T-helper 1 cell treated with Interleukin-12 subunit alpha and Interleukin-12 subunit beta and Interleukin-4 antibody, amounts not matched to agents 30 μg/mL and 1 μg/mL, for 36 hours (primary cell): ENCODE measurements around the gene FEZ2.
A peak's percentile ranks its signal among the peaks of the same experiment; 100 is the strongest.
"Not testable (repeated sequence)": the region's sequence is repeated elsewhere in the genome, so short reads cannot be mapped to it uniquely, and the experiment has no call there.

Source experiments
- H3K27ac Mint-ChIP-seq: one replicate; pipeline ENCODE4 v1.8.0; 2021; ENCODE audit warnings: mild to moderate bottlenecking, mixed read lengths
- H3K27me3 Mint-ChIP-seq: one replicate; pipeline ENCODE4 v1.8.0; 2021; ENCODE audit warnings: low read depth, mixed read lengths
- H3K36me3 Mint-ChIP-seq: one replicate; pipeline ENCODE4 v1.8.0; 2021; ENCODE audit warnings: low read depth, mixed read lengths
- H3K4me1 Mint-ChIP-seq: one replicate; pipeline ENCODE4 v1.8.0; 2021; ENCODE audit warnings: low read depth, mixed read lengths
- H3K4me3 Mint-ChIP-seq: one replicate; pipeline ENCODE4 v1.8.0; 2021; ENCODE audit warnings: mild to moderate bottlenecking, moderate library complexity, mixed read lengths
- H3K9me3 Mint-ChIP-seq: one replicate; pipeline ENCODE4 v1.8.0; 2021; ENCODE audit warnings: mixed read lengths

FEZ2 gene

DNA sequence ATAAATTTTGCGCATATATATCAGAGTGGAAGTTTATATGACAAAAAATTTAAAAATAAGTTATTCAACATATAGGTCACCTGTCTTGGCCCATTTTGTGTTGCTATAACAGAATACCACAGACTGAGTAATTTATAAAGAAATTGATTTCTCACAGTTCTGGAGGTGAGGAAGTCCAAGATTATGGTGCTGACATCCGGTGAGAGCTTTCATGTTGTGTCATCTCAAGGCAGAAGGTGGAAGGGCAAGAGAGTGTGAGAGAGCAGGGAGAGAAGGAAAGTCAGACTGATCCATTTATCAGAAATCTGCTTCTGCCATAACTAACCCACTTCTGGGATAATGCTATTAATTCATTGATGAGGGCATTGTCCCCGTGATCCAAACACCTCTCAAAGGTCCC is 9.0 kb upstream of the FEZ2 start:
- Mint-ChIP-seq H3K4me1 (no peaks in the 10 kb centered on the region), H3K4me3 (no peak overlapping the region), H3K36me3 (no peaks in the 10 kb centered on the region), H3K27me3 (peaks cover 26% of the 10 kb centered on the region), H3K27ac (no peak overlapping the region), H3K9me3 (no peaks in the 10 kb centered on the region)

DNA sequence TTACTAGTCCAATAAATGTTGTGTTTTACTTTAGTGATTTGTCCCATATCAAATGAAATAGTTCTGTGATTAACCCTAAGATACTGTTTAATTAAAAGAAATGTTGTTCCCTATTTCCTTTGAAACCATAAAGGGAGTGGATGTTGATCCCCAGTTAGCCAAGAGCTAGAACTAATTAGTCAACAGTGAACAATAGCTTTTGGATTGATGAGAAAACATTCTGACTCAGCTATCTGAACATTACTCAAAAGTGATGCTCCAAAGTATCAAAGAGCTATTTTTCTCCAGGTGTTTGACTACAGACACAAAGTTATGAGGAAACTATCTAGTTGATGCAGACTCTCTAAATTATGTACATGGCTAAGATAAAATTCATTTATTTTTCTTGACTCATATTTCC is 7.3 kb upstream of the FEZ2 start:
- Mint-ChIP-seq H3K9me3 (no peaks in the 10 kb centered on the region), H3K27me3 (peaks cover 19% of the 10 kb centered on the region), H3K4me3 (no peak overlapping the region), H3K27ac (no peak overlapping the region), H3K4me1 (no peaks in the 10 kb centered on the region), H3K36me3 (no peaks in the 10 kb centered on the region)

DNA sequence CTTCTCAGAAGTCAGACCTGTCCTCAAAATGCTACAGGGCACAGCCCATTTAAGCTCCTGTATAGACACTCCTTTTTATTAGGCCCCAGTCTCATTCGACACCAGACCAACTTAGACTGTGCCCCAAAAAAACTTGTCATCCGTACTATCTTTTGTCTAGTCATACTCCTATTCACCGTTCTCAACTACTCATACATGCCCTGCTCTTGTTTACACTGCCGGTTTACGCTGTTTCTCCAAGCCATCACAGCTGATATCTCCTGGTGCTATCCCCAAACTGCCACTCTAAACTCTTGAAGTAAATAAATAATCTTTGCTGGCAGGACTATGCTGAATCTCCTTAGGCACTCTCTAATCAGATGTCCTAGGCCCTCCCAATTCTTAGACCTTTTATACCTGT is 5.7 kb upstream of the FEZ2 start:
- not testable (repeated sequence) for H3K4me1 Mint-ChIP-seq, H3K27ac Mint-ChIP-seq, H3K36me3 Mint-ChIP-seq, H3K9me3 Mint-ChIP-seq, H3K4me3 Mint-ChIP-seq
- H3K27me3 Mint-ChIP-seq: peaks cover 19% of the 10 kb centered on the region

DNA sequence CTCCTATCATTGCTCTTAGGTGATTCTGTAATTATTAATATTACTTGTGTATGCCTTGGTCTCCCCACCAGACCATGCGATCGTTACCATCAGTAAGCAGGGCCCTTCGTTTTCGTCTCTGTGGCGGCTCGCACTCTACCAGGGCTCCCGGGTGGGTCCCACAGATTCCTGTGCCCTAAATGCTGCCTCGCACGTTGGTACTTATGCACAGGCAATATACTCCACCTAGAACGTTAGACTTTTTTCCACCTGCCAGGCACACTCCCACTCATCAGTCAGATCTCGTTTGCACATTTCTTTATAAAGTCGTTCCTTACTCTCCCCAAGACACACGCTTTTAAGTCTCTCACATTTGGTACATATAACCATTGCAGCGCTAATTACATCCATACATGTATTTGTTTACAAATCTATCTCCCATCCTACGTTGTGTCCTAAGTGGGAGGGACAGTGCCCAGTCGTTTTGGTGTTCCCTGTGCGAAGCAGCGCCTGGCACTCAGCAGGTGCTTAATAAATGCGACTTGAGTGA is 901 bp downstream of the FEZ2 start:
- Mint-ChIP-seq H3K27me3 (no peaks in the 10 kb centered on the region), H3K9me3 (no peaks in the 10 kb centered on the region), H3K27ac (peak overlapping the region; percentile 91), H3K4me1 (peaks cover 23% of the 10 kb centered on the region), H3K4me3 (peak overlapping the region; percentile 89), H3K36me3 (peaks cover 11% of the 10 kb centered on the region)

DNA sequence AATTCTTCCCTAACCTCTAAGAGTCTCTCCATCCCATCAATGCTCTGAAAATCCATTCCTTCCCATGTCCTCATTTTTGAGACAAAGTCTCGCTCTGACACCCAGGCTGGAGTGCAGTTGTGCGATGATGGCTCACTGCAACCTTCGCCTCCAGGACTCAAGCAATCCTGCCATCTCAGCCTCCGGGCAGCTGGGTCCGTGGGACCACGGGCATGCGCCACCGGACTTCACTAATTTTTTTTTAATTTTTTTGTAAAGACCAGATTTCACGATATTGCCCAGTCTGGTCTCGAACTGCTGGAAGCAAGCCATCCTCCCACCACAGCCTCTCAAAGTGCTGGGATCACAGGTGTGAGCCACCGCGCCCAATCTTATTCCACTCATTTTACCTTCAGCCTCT is 1.6 kb downstream of the FEZ2 start:
- H3K4me3 Mint-ChIP-seq: peak overlapping the region; percentile 89
- peaks cover 27% of the 10 kb centered on the region for H3K4me1 Mint-ChIP-seq
- H3K27me3 Mint-ChIP-seq: no peaks in the 10 kb centered on the region
- H3K27ac Mint-ChIP-seq: no peak overlapping the region
- peaks cover 14% of the 10 kb centered on the region for H3K36me3 Mint-ChIP-seq
- no peaks in the 10 kb centered on the region for H3K9me3 Mint-ChIP-seq

DNA sequence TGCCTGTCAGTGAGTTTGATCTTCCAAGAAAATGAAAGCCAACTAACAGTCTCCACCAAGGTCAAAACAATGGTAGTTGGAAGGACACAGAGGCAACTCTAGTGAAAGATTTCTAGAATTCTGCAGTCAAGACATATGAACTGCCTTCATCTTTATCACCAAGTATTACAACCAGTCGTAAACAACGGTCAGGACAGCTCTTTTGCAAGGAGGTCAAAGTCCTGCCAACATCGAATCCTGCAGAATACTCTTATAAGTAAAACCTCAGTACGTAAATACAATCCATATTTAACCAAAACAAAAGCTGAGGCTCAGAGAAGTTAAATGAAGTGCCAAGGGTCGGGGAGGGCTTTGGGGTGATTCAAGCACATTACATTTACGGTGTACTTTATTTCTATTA is 3.1 kb downstream of the FEZ2 start:
- H3K36me3 Mint-ChIP-seq: peaks cover 20% of the 10 kb centered on the region
- no peaks in the 10 kb centered on the region for H3K27me3 Mint-ChIP-seq
- no peak overlapping the region for H3K4me3 Mint-ChIP-seq
- no peak overlapping the region for H3K27ac Mint-ChIP-seq
- H3K9me3 Mint-ChIP-seq: no peaks in the 10 kb centered on the region
- H3K4me1 Mint-ChIP-seq: peaks cover 31% of the 10 kb centered on the region

DNA sequence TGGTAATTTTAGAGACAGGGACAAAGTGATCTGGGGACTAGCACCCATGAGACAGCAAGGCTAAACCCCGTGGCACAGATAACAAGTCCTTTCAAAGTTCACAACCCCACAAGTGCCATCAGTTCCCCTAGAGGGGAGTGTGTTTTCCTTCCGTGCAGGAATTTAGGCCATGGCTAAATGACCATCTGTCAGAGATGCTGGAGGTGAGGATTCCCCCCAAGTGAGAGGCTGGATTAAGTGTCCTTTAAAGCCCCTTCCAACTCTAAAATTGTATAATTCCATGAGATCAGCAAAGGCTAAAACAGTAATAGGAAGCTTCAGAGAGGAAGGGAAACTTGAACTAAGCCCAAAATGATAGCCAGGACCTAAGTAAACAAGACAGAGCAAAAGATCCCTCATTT is 8.7 kb downstream of the FEZ2 start:
- no peaks in the 10 kb centered on the region for H3K9me3 Mint-ChIP-seq
- H3K27ac Mint-ChIP-seq: no peak overlapping the region
- no peak overlapping the region for H3K4me3 Mint-ChIP-seq
- H3K4me1 Mint-ChIP-seq: peaks cover 9% of the 10 kb centered on the region
- peaks cover 30% of the 10 kb centered on the region for H3K36me3 Mint-ChIP-seq
- H3K27me3 Mint-ChIP-seq: no peaks in the 10 kb centered on the region

DNA sequence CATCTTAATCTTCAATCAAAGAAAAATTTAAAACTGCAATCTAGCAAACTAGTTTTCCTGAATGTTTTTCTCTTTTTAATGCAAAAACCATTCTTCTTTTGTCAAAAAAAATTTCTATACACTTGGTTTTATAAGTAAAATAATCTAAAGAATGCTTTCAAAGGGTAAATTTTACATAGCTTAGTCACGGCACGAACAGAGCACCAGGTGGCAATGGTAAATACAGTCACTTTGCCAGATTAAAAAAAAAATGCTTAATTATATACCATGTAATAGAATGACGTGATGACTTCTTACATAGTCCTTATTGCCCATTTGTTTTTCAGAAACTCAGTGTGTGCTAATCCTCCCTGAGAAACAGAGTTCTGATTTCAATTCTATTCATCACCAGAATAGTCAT is 10.4 kb downstream of the FEZ2 start:
- Mint-ChIP-seq H3K4me3 (no peak overlapping the region), H3K27ac (no peak overlapping the region), H3K27me3 (no peaks in the 10 kb centered on the region), H3K36me3 (peaks cover 32% of the 10 kb centered on the region), H3K4me1 (peaks cover 9% of the 10 kb centered on the region), H3K9me3 (no peaks in the 10 kb centered on the region)

DNA sequence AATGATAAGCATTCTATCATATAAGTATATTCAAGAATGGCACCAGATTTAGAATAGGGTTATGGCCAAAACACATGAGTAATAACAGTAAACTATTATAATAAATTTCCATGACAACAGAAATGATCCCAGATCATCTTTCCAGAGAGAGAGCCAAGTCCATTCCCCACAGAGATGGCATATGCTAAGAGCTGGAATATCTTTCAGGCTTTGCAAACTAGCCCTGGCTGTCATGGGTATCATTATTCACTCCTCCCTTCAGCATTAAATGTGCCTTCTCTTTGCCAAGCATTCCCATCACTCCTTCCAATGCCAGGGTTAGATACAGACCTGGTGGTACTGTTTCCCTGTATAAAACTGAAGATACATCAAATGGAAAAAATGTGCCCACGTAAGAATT is 10.9 kb downstream of the FEZ2 start:
- H3K4me3 Mint-ChIP-seq: no peak overlapping the region
- no peak overlapping the region for H3K27ac Mint-ChIP-seq
- no peaks in the 10 kb centered on the region for H3K9me3 Mint-ChIP-seq
- H3K27me3 Mint-ChIP-seq: no peaks in the 10 kb centered on the region
- H3K4me1 Mint-ChIP-seq: peaks cover 9% of the 10 kb centered on the region
- peaks cover 36% of the 10 kb centered on the region for H3K36me3 Mint-ChIP-seq

DNA sequence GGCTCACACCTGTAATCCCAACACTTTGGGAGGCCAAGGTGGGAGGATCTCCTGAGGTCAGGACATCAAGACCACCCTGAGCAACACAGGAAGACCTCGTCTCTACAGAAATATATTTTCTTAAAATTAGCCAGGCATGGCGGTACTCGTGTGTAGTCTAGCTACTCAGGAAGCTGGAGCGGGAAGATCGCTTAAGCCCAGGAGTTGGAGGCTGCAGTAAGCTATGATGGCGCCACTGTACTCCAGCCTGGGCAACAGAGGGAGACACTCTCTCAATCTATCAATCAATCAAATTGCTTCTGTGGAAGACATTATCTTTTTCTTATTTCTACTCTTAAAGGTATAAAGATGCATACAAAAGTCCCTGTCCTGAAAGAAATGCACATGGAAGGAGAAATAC is 11.3 kb downstream of the FEZ2 start:
- no peaks in the 10 kb centered on the region for H3K9me3 Mint-ChIP-seq
- peaks cover 36% of the 10 kb centered on the region for H3K36me3 Mint-ChIP-seq
- no peak overlapping the region for H3K4me3 Mint-ChIP-seq
- no peak overlapping the region for H3K27ac Mint-ChIP-seq
- no peaks in the 10 kb centered on the region for H3K27me3 Mint-ChIP-seq
- peaks cover 7% of the 10 kb centered on the region for H3K4me1 Mint-ChIP-seq

DNA sequence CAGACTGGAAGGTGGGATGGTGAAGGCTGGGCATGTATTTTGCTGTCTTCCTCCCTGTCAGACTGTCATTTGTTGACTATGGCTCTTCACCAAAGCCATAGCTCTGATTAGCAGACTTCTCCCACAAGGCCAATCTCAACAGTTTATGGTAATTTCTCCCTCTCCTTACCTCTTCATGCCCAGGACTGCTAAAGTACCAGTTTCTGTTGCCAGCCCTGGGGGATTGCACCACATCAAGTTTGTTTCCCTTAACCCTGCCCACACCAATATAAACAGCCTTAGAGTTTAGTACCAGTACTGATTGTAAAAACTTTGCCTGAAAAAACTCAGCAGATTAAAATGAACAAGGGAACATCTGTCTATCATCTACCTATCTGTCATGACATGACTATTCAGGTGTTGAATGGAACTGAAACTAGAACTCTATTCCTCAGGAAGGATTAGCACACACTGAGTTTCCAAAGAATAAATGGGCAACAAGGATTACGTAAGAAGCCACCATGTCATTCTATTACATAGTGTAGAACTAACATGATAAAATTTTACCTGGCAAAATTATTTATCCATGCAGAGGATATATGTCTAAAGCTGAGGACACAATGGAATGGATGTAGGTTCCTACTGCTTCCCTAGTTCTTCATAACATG is 13.7 kb downstream of the FEZ2 start:
- Mint-ChIP-seq H3K9me3 (no peaks in the 10 kb centered on the region), H3K27me3 (no peaks in the 10 kb centered on the region), H3K4me3 (no peak overlapping the region), H3K4me1 (peaks cover 2% of the 10 kb centered on the region), H3K36me3 (peaks cover 43% of the 10 kb centered on the region), H3K27ac (no peak overlapping the region)

DNA sequence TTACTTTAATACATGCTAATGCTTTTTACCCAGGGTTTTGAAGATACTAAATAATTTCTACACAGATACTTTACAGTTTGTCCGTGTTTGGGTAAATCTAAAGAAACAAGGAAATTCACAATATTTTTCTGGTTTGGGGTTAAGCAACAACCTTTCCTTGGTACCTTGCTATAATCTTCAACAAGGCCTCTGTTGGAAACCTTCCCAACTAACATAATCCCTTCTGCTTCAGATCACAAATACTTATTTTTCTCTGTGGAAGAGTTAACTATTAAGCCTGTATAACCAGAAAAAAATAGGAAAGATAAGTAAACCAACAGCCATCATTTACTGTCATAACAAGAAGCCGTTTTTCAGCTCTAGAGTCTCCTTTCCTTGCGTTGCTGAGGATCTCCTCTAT is 15.0 kb downstream of the FEZ2 start:
- H3K27ac Mint-ChIP-seq: no peak overlapping the region
- peaks cover 13% of the 10 kb centered on the region for H3K4me1 Mint-ChIP-seq
- H3K9me3 Mint-ChIP-seq: no peaks in the 10 kb centered on the region
- H3K36me3 Mint-ChIP-seq: peaks cover 54% of the 10 kb centered on the region
- no peak overlapping the region for H3K4me3 Mint-ChIP-seq
- no peaks in the 10 kb centered on the region for H3K27me3 Mint-ChIP-seq

DNA sequence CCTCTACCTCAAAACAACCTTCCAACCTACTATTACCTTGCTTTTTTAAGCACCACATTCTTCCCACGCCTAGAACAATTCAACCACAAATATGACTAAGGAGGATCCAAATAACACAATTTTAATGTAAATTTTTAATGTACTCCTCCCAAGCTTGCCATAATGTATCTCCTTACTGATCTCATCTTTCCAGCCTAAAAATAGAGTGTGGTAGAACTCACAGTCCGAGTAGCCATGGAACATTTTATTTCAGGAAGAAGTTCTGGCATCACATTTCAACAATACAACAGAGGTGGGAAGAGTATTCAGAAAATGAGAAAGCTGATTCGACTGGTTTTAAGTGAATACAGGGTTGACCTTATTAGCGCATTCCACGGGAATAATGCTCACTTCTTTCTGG is 15.4 kb downstream of the FEZ2 start:
- H3K36me3 Mint-ChIP-seq: peaks cover 56% of the 10 kb centered on the region
- no peaks in the 10 kb centered on the region for H3K27me3 Mint-ChIP-seq
- H3K4me1 Mint-ChIP-seq: peaks cover 13% of the 10 kb centered on the region
- H3K27ac Mint-ChIP-seq: no peak overlapping the region
- H3K9me3 Mint-ChIP-seq: no peaks in the 10 kb centered on the region
- H3K4me3 Mint-ChIP-seq: no peak overlapping the region

DNA sequence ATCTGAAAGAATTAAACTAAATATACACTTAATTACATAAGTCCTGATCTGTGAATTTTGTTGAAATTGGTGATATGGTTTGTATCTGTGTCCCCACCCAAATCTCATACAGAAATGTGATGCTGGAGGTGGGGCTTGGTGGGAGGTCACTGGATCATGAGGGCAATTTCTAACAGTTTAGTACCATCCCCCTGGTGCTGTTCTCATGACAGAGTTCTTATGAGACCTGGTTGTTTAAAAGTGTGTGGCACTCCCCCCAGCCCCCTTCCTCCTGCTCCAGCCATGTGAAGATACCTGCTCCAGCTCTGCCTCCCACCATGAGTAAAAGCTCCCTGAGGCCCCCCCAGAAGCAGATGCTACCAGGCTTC is 18.7 kb downstream of the FEZ2 start:
- H3K4me3 Mint-ChIP-seq: no peak overlapping the region
- H3K27me3 Mint-ChIP-seq: no peaks in the 10 kb centered on the region
- peaks cover 11% of the 10 kb centered on the region for H3K4me1 Mint-ChIP-seq
- peaks cover 44% of the 10 kb centered on the region for H3K36me3 Mint-ChIP-seq
- no peaks in the 10 kb centered on the region for H3K9me3 Mint-ChIP-seq
- no peak overlapping the region for H3K27ac Mint-ChIP-seq

DNA sequence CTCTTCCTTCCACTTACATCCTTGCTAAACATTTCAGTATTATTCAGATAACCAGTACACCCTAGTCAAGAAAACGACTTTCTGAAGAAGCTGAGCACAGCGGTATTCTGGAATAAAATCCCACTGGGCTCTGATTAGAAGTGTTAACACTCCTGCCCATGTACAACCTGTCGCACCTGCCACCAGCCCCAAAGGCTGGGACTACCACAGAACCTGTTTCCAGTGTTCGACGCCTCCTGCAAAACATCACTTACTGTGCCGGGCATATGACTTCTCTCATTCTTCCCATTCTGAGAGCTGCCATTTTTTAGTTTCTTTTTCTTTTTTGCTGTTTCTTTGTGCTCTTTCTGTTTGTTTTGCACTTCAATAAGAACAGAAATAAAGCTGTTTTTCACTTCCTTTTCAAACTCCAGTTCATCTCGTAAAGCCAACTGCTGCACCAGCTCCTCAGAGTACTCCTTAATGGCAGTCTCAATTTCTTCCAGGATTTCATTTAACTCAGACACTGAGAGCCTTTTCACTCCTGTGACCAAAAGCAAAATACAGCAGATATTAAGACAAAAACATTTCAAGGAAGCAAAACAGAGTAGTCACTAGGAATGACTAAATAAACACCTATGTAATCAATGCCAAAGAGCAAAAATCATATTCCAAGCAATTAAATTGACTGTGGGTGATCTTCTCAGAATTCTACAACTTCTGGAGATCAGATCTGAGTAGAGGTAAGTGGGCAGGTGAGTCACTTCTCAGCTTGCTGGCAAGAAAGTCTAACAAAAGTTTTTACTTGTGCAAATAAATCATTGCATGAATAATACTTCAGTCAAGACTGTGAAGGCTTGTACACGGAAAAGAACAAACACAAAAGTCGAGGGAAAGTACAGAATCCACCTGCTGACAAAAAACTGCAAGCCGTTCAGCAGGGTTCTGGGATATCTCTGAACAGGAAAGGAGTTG is 19.3 kb downstream of the FEZ2 start:
- Mint-ChIP-seq H3K4me3 (peak overlapping the region; percentile 30), H3K4me1 (peaks cover 11% of the 10 kb centered on the region), H3K9me3 (no peaks in the 10 kb centered on the region), H3K36me3 (peaks cover 42% of the 10 kb centered on the region), H3K27me3 (no peaks in the 10 kb centered on the region), H3K27ac (peak overlapping the region; percentile 45)
